ENCODE data around the gene BLTP3B. TPM values are rescaled to one million over a fixed set of nuclear protein-coding genes. Genes with fewer than 3 reads are reported as not detected.
"Not testable (repeated sequence)": the region's sequence is repeated elsewhere in the genome, so short reads cannot be mapped to it uniquely, and the experiment has no call there.

Gene BLTP3B, protein sequence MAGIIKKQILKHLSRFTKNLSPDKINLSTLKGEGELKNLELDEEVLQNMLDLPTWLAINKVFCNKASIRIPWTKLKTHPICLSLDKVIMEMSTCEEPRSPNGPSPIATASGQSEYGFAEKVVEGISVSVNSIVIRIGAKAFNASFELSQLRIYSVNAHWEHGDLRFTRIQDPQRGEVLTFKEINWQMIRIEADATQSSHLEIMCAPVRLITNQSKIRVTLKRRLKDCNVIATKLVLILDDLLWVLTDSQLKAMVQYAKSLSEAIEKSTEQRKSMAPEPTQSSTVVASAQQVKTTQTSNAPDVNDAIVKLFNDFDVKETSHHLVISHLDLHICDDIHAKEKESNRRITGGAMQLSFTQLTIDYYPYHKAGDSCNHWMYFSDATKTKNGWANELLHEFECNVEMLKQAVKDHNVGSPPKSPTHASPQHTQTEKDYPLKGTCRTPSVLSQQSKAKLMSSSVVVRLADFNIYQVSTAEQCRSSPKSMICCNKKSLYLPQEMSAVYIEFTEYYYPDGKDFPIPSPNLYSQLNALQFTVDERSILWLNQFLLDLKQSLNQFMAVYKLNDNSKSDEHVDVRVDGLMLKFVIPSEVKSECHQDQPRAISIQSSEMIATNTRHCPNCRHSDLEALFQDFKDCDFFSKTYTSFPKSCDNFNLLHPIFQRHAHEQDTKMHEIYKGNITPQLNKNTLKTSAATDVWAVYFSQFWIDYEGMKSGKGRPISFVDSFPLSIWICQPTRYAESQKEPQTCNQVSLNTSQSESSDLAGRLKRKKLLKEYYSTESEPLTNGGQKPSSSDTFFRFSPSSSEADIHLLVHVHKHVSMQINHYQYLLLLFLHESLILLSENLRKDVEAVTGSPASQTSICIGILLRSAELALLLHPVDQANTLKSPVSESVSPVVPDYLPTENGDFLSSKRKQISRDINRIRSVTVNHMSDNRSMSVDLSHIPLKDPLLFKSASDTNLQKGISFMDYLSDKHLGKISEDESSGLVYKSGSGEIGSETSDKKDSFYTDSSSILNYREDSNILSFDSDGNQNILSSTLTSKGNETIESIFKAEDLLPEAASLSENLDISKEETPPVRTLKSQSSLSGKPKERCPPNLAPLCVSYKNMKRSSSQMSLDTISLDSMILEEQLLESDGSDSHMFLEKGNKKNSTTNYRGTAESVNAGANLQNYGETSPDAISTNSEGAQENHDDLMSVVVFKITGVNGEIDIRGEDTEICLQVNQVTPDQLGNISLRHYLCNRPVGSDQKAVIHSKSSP (N-terminal part only)
- 16.9 TPM for polyA plus RNA-seq (ENCODE audit: insufficient read length)

DNA sequence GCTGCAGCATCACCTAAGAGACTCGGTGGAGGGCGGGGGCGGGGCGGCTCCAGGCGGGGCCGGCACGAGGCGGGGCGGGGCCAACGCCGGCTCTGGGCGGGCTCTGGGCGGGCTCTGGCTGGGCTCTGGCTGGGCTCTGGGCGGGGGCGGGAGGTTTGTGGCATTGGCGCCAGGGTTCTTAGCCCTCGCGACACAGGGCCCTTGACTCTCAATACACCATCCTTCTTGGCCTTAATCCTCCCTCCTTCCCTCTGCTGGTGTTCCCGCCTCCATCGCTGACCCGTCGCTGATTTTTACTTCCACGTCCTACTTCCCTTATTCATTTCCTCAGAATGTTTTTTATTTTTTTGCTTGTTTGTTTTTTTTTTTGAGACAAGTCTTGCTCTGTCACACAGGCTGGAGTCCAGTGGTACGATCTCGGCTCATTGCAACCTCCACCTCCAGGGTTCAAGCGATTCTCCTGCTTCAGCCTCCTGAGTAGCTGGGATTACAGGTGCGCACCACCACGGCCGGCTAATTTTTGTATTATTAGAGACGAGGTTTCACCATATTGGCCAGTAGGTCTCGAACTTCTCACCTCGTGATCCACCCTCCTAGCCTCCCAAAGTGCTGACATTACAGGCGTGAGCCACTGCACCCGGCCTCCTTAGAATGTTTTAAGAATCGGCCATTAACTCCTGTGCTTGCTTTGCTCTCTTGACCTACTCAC, at the start of gene BLTP3B:
Gene BLTP3B, minus strand, starts transcription at position 24 of the 709 bp plus-strand sequence. CDS start 239 bp downstream, outside the sequence.
- DNase-seq = peak; percentile 87

DNA sequence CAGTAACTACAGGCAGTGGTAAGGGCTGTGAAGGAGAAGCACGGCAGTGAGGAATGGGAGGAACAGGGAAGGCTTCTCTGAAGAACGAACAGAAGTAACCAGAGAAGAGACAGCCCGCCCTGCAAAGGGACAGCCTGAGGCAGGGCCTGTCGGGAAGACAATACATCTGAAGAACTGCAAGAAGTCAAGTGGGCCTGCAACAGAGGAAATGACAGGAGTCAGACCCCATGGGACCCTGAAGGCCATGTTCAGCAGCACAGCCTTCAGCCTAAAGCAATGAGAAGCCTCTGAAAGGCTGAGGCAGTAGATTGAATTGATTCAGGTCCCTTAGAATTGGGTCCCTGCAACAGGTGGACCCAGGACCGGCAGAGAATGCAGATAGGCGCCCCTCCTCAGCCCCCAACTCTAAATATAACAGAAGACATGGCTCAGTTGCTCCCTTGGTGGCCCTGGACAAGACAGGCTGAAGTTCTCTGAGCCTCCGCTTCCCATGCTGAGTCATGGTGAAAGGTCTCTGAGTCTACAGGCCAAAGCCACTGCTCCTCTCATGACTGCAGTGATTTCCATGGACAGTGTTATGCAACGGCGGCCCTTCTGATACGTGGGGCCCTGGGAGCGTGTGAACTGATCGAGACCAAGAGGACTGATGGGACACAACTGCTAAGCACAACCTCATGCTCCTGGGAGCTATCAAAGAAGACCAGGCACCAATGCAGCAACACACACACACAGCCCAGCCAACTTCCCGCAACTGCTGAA, 47.1 kb upstream of the BLTP3B start:
- no peak for DNase-seq

DNA sequence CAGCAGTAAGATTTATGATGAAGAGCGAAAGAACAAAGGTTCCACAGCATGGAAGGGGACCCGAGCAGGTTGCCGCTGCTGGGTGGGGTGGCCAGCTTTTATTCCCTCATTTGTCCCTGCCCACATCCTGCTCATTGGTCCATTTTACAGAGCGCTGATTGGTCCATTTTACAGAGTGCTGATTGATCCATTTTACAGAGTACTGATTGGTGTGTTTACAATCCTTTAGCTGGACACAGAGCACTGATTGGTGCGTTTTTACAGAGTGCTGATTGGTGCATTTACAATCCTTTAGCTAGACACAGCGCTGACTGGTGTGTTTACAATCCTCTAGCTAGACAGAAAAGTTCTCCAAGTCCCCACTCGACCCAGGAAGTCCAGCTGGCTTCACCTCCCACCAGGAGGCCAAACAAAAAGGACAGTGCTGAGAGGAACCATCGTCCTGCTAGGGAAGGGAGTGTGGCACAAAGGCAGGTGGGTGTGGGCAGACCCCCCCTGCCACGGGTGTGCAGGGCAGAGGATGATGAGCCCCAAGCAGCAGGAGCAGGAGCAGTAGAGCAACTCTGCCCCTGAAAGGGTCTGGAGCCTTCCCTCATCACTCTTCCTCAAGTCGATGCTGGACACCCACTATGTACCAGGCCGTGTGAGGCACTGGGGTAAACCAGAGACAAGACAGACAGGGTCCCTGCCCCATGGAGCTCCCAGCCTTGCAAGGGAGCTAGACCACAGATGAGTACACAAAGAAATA, 46.4 kb upstream of the BLTP3B start:
- DNase-seq = not testable (repeated sequence)

DNA sequence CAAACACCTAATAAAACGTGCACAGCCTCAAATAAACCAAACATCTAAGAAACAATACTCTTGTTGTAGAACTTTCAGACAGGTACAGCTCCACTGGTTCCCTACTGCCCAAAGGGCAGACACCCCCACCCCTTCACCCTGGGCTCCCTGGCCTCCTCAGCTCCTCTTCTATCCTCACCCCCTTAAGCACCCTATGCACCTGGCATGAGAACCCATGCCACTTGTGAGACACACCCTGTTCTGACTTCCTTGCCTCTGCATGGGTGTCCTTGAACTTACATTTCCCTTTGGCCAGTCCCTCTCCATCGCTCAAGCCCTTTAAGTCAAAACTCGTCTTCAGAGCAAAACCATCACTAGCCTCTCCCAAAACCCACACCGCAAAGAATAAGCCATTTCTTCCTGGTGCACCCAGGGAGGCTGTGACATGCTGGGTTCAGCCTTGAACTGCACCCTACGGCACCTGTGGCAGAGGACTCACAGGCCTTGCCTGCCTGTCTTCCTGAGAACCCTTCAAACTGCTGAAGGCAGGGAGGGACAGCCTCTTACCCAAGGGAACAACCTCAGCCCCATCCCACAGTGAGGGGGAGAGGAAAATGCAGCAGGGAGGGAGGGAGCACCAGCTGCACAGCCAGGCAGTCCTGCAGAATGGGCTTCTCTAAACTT, 45.3 kb upstream of the BLTP3B start:
- no peak for DNase-seq

DNA sequence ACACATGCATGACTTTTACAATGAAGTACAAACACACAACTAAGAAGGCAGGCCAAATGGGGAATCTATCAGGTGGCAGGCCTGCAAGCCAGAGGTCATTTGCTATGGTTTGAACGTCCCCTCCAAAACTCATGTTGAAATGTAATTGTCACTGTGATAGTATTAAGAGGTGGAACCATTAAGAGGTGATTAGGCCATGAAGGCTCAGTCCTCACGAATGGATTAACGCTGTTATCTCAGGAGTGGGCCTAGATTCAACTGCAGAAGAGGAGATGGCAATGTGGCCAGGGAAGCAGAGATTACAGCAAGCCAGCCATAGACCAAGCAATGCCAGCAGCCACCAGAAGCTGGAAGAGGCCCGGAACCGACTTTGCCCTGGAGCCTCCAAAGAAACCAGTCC, 44.4 kb upstream of the BLTP3B start:
- no peak for DNase-seq

DNA sequence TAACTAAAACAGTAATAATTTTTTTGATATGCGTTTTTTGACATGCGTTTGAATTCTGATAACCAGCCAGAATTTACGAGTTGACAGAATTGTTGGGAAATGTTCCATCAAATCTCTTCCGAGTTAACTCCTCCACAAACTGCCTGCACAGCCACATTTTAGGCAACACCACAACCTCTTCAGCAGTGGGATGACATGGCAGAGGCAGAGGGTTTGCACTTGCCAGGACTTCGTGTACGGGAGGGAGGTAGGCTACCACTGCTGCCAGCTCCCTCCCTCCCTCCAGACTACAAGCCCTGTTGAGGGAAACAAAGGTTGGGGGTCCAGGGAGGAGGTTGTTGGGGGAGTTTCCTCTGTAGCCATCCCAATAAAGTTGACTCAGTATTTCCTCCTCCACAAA, 43.4 kb upstream of the BLTP3B start:
- no peak for DNase-seq

DNA sequence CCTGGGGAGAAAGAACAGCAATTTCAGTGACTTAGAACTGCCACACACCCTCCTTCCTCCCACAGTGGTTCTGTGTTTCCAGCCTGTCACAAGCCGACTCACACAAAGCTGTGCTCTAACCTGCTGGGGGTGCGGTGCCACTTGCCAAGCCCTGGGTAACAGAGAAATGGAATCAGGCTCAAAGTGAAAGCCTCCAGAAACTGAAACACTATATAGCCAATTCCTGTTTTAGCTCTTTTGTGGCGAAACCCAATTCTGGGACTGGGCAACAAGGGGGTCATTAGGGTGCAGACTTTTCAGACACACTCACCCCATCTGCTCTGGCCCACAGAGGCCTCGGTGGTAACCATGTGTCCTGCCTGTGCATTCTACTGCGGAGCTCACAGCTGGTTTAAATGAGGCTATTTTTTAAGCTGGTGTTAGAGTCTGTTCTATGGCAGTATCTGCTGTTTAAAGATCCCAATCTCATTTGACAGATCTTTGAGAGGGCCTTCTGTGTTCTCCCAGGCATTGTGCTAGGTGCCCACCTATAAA, 42.8 kb upstream of the BLTP3B start:
- no peak for DNase-seq

DNA sequence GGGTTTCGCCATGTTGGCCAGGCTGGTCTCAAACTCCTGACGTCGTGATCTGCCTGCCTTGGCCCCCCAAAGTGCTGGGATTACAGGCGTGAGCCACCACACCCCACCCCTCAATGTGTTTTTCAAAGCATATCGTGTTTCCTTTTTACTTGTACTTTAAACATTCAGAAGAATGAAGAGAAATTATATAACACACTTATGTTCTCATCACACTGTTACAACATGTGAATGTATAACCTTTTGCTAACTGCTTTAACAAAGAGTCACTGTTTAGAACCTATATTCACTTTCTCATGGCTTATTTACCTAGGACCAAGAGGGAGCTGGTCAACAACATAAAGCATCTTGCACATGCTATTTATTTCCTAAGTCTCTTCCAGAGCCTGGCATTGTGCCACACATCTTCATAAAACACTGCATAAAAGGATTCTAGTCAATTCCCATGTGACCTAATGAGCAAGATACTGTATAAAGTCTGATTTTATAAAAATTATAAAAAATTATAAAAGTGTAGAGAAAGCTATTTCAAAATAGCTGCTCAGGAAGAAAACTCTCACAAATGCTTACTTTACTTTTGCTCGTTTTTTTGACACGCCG, 42.0 kb upstream of the BLTP3B start:
- DNase-seq = no peak

DNA sequence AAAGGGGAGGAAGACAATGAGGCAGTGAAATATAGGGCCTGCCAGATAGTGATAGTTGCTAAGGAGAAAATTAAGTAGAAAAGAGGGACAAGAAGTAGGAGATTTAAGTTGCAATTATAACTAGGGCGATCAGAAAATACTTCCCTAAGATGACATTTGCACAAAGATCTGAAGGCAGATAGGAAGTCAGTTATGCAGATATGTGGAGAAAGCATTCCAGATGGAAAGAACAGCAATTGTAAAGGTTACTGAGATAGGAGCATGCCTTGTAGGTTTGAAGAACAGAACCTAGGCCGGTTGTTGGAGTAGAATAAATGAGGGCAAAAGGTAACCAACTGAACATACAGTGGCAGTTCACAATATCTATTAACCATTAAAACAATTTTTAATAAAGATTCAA, 36.6 kb upstream of the BLTP3B start:
- DNase-seq = no peak

DNA sequence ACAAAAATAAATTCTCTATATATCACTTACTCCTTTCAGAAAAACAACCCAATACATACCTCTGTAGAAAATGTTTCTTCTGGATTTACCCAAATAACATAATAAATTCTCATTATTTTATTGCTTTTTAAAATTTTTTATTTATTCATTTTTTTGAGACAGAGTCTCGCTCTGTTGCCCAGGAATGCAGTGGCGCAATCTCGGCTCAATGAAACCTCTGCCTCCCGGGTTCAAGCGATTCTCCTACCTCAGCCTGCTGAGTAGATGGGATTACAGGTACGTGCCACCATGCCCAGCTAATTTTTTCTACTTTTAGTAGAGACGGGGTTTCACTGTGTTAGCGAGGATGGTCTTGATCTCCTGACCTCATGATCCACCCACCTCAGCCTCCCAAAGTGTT, 33.8 kb upstream of the BLTP3B start:
- DNase-seq = not testable (repeated sequence)

DNA sequence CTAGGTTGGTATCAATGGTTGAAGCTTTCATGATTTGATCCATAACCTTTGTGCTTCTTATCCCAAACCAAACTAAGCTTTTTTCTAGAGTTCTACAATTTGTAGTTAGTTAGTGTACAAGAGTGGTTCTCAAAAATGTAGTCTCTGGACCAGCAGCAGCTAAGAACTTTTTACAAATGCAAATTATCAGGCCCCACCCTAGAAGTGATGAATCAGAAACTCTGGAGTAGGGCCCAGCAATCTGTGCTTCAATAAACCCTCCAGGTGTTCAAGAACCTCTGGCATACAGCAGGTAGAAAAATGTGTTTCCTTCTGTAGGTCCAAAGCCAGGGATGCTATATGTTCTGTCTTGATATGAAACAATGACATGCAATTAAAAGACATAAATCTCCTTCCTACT, 31.8 kb upstream of the BLTP3B start:
- no peak for DNase-seq

DNA sequence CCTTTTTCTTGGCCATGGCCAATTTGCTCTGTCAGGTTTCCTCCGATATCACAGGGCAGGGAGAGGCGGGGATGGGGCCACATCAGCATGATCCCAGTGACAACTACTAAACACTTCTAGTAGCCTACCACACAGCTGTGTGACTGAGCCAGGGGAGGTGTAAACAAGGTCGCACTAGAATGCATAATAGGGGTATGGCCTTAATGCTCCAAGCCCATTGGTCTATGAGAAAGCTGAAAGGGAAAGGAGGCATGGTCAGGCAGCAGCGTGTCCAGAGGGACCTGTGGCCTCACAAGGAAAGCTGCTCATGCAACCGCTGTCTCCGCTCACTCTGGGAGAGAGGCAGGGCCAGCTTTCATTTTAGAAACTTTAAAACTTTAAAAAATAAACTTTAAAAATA, 30.4 kb upstream of the BLTP3B start:
- DNase-seq = no peak

DNA sequence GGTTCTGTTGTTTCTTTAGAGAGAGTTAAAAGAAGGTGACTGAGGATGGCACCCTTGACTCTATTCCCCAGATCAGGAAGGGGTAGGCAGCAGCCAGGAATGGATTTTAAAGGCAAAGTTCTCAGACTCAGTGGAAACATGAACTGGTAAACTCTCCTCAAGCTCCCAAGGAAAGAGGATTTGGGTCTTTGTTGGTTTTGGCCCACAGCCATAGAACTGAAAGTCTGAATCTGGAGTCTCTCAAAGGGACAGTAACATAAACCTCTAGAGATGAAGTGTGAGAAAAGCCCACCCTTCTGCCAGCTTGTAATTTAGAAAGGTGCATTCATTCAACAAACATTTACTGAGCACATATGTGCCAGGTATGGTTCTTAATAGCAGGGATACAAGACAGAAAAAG, 28.6 kb upstream of the BLTP3B start:
- no peak for DNase-seq

DNA sequence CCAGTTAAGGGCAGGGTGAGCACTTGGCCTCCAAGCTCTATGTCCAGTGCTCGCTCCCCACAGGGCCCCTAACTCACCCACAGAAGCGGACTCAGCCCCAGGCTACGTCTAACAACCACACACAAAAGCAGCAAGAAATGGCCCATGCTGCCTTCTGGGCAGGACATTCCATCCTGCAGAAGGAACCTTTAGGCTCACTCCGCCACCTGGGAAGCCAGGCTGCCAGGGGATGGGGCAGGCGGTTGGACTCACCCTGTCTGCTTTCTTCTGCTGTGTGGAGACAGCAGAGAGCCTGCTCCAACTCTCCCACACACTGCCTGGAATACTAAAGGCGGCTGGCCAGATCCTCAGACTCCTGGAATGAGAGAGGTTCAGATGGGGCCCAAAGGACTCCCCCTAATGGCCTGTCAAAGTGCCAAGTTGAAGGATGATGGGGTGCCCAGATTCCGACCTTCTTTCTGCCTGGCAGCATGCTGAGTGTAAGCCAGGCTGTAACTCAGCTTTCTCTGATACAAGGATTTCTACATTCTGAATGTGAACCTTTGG, 27.7 kb upstream of the BLTP3B start:
- no peak for DNase-seq

DNA sequence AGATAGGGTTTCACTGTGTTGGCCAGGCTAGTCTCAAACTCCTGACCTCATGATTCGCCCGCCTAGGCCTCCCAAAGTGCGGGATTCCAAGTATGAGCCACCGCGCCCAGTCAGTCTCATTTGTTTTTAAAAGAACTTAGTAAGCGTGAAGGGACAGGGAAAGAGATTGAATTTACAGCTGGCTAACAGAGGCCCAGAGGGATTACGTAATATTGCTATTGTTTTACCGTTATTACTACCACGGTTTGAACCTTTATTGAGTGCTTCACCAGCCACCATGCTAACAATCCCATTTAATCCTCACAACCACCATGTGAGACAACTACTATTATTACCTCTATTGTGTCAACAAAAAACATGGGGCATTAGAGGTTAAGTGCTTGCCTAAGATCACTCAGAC, 26.7 kb upstream of the BLTP3B start:
- DNase-seq = no peak

DNA sequence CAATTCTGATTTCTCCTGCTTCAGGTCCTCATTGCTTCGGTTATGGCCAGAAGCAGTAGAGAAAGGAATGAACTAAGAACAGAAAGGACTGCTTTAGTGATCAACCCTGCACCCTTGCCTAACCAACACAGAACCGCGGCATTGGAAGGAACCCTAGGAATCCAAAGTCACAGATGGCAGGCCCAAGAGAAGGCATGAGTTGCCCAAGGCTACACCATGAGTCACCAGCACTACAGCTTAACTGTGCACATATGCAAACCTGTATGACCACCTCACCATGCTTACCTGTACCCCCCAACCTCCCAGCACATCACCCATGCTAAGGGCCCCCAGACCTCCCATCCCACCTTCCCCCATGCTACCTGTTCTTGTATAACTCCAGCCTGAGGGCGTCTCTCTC, 25.9 kb upstream of the BLTP3B start:
- no peak for DNase-seq

DNA sequence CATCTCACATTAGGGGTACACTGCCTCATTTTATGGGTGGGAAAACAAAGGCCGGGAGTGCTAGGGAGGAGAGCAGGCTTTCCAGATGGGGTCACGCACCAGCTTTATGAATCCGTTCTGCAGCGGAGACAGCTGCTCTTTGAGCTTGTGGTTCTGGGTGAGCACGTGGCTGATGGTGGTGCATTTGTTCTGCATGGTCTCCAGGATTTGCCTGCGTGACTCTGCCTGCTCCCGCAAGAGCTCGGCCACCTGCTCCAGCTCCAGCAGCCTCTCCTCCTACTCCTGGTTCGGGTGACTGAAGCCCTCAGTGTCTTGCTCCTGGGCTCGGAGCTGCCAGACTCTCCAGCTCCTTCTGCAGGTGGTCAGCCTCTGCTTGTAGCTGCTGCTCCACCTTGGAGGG, 23.6 kb upstream of the BLTP3B start:
- no peak for DNase-seq

DNA sequence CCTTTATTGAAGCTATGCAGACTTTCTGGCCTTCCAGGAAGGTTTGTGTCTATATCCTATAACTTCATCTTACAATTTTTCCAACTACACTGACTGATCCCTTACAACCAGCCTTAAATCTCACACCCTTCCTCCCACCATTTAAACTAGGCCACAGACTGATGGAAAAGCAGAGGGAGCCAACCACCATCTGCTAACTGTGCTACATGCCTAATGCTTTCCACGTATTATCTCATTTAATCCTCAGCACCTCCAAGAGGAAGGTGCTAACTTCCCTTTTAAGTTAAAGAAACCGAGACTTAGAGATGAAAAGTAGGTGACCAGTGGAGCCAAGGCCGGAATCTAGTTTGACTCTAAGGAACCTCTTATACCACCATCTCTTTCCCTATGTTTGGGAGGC, 22.7 kb upstream of the BLTP3B start:
- no peak for DNase-seq

DNA sequence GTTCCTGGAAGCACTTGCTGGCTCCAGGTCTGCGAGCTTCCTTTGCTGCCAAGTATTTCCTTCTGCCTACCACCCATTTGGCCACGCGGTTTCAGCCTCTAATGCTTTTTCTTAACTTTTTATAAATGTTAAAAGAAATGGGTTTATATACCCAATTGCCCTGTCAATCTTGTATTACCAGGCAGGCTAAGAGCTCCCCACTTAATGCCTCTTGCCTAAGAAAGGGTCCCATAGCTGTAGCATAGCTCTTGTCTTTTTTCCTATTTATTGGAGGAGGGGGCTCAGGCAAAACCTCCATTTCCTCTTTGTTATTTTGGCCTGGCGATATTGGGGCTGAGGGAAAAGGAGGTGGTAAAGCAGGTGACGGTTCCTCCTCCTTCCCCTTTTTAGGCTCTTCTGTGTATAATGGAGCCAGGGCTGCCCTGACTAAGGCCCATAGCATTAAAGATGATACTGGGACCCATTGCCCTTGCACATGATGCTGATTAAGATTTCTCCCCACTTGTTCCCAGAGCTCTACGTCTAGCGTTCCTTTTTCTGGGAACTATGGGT, 21.6 kb upstream of the BLTP3B start:
- no peak for DNase-seq

Data from hindlimb muscle (tissue), 1 donor.